GM12878 (cell line): ENCODE measurements around the gene PTGDR2. TPM values are rescaled to one million over a fixed set of nuclear protein-coding genes. Genes with fewer than 3 reads are reported as not detected.

ENCODE experiments used
- ATAC-seq: fragments of 200-7000 bp; cut with Tn5 transposase; 3 replicates; pipeline ENCODE4 v1.9.1; 2020; ENCODE audit warnings: mild to moderate bottlenecking, moderate library complexity
- BruUV-seq: library from RNA; stranded (reverse); fragments of 400-500 nt; replicated peaks from 2 replicates; lab custom pipeline; 2021; lab: Mats Ljungman, UMichigan
- CTCF ChIA-PET: fragments of 300-600 bp; sonication (Branson Sonifier 250); formaldehyde crosslinking; extraction: SDS; loops from one replicate; lab custom pipeline; 2021; ENCODE audit warnings: inconsistent platforms; lab: Yijun Ruan, JAX
- POLR2A ChIA-PET: fragments of 350-600 bp; formaldehyde crosslinking; extraction: SDS; loops from one replicate; lab custom pipeline; 2021; ENCODE audit warnings: inconsistent platforms; lab: Charles Lee
- RAD21 ChIA-PET: fragments of 300-600 bp; sonication (Branson Sonifier 250); formaldehyde crosslinking; loops from one replicate; lab custom pipeline; 2023; ENCODE audit warnings: antibody characterized with exemption; ENCODE audit not compliant: unreplicated experiment; lab: Charles Lee
- SMC1A ChIA-PET: fragments of 300-600 bp; sonication (Branson Sonifier 250); formaldehyde crosslinking; loops from one replicate; lab custom pipeline; 2023; ENCODE audit not compliant: unreplicated experiment, uncharacterized antibody; lab: Charles Lee
- DNase-seq: peaks from one replicate; pipeline ENCODE4 v3.0.0-alpha.2; 2011; ENCODE audit warnings: low read depth, low spot score
- FAIRE-seq: peaks from 3 replicates; lab custom pipeline; 2011; peaks lifted over from hg19 to GRCh38; lab: Jason Lieb, UNC
- H2AFZ ChIP-seq: 2 replicates; pipeline ENCODE4 v1.6.0; 2011; ENCODE audit warnings: low read depth, low read length, control low read depth; ENCODE audit not compliant: control insufficient read depth
- H3K27ac ChIP-seq: 2 replicates; pipeline ENCODE4 v1.5.1; 2011; ENCODE audit warnings: control low read depth; ENCODE audit not compliant: control insufficient read depth, insufficient read depth
- H3K27me3 ChIP-seq, 2 experiments: replicated peaks in 1 of 2; 2 replicates each; pipeline versions ENCODE4 v1.6.0 to v1.6.1; 2011; ENCODE audit warnings: low read length in 1 of 2; ENCODE audit not compliant: control insufficient read depth in 2 of 2, insufficient read depth in 2 of 2
- H3K36me3 ChIP-seq, 2 experiments: 2 replicates each; pipeline ENCODE4 v1.5.1; 2011; ENCODE audit warnings: low read length in 1 of 2; ENCODE audit not compliant: control insufficient read depth in 2 of 2, insufficient read depth in 2 of 2
- H3K4me1 ChIP-seq: 2 replicates; pipeline ENCODE4 v1.6.1; 2011; ENCODE audit warnings: mild to moderate bottlenecking, low read length, moderate library complexity, mixed read lengths; ENCODE audit not compliant: control insufficient read depth, insufficient read depth
- H3K4me2 ChIP-seq: 2 replicates; pipeline ENCODE4 v1.6.0; 2011; ENCODE audit warnings: control low read depth; ENCODE audit not compliant: control insufficient read depth, insufficient read depth
- H3K4me3 ChIP-seq: fragments of 200-600 bp; sonication (generic); 2 replicates; pipeline ENCODE4 v1.5.1; 2016
- H3K79me2 ChIP-seq: 2 replicates; pipeline ENCODE4 v1.6.0; 2011; ENCODE audit warnings: low read length; ENCODE audit not compliant: control insufficient read depth, insufficient read depth
- H3K9ac ChIP-seq: 2 replicates; pipeline ENCODE4 v1.8.0; 2011; ENCODE audit warnings: low read length, control low read depth, mixed read lengths; ENCODE audit not compliant: control insufficient read depth, insufficient read depth
- H3K9me3 ChIP-seq: replicated peaks from 3 replicates; pipeline ENCODE4 v1.5.1; 2011; ENCODE audit warnings: mild to moderate bottlenecking, low read length; ENCODE audit not compliant: control insufficient read depth, insufficient read depth
- H4K20me1 ChIP-seq: 2 replicates; pipeline ENCODE4 v1.6.0; 2011; ENCODE audit not compliant: control insufficient read depth, insufficient read depth
- BRCA1 ChIP-seq: IDR thresholded peaks from 2 replicates; pipeline ENCODE4 v1.6.1; 2011; ENCODE audit warnings: low read depth, low read length, improper control_type of control experiment
- CEBPB ChIP-seq, 2 experiments: fragments of 150-350 bp in 1 of 2; IDR thresholded peaks; 2 replicates each; pipeline ENCODE4 v1.6.1; 2012 to 2014; ENCODE audit warnings: low read depth in 2 of 2, low read length in 2 of 2, borderline replicate concordance in 1 of 2, inconsistent platforms in 1 of 2
- HDAC2 ChIP-seq: fragments of 200-600 bp; sonication (generic); IDR thresholded peaks from 2 replicates; pipeline ENCODE4 v1.6.1; 2017
- KDM1A ChIP-seq: fragments of 200-600 bp; sonication (generic); IDR thresholded peaks from 2 replicates; pipeline ENCODE4 v1.6.1; 2016; ENCODE audit warnings: borderline replicate concordance
- MEF2B ChIP-seq: fragments of 450-650 bp; IDR thresholded peaks from 2 replicates; pipeline ENCODE4 v1.6.1; 2018; ENCODE audit warnings: mild to moderate bottlenecking, moderate library complexity; ENCODE audit not compliant: partially characterized antibody, poor library complexity, severe bottlenecking
- MXI1 ChIP-seq: fragments of 150-350 bp; IDR thresholded peaks from 2 replicates; pipeline ENCODE4 v1.6.1; 2011; ENCODE audit warnings: low read depth, mild to moderate bottlenecking, inconsistent platforms, low read length, improper control_type of control experiment
- NBN ChIP-seq: fragments of 450-650 bp; IDR thresholded peaks from 2 replicates; pipeline ENCODE4 v1.6.1; 2016
- TCF7 ChIP-seq: IDR thresholded peaks from 2 replicates; pipeline ENCODE4 v1.6.1; 2014; ENCODE audit warnings: antibody characterized with exemption, borderline replicate concordance
- YY1 ChIP-seq: IDR thresholded peaks from 2 replicates; pipeline ENCODE4 v1.6.1; 2011; ENCODE audit warnings: low read depth, mild to moderate bottlenecking, low read length
- WGBS: methylation state at CpG from one replicate; pipeline ENCODE4 v1.1.6; 2016; ENCODE audit warnings: low lambda C conversion rate; ENCODE audit not compliant: insufficient replicate concordance, insufficient coverage; ENCODE audit errors: missing lambda C conversion rate; 5-methylcytosine and 5-hydroxymethylcytosine counted together
- in situ Hi-C: fragments of 300-500 bp; cut with MboI; formaldehyde crosslinking; loops from 9 replicates; pipeline ENCODE4 v1.14.3; 2018; ENCODE audit warnings: mixed read lengths
- intact Hi-C: fragments of 100-400 bp; cut with micrococcal nuclease; formaldehyde crosslinking; loops from one replicate; pipeline ENCODE4 v1.14.2; 2022; ENCODE audit not compliant: unreplicated experiment
- polyA plus RNA-seq, 11 experiments: library from polyadenylated mRNA; depleted of rRNA in 4 of 11; unstranded in 6 of 11; stranded (reverse) in 5 of 11; fragments of >200 nt; fragmentation: Nextera tagmentation in 4 of 11; fragmentation: Illumina TruSeq in 1 of 11; extraction: Ambion mirVana in 4 of 11; extraction: Trizol in 1 of 11; gene quantifications; 1 replicate in 1 of 11; 2 replicates in 10 of 11; pipeline versions ENCODE4 v1.2.1 to v1.2.3, GENCODE V29; 2011 to 2016; ENCODE audit warnings: inconsistent platforms in 2 of 11, missing spikeins in 2 of 11, low read depth in 1 of 11
- total RNA-seq, 4 experiments: library from RNA; depleted of rRNA in 3 of 4; stranded (reverse); fragments of >200 nt in 3 of 4; fragmentation: Illumina TruSeq in 1 of 4; extraction: Trizol in 1 of 4; gene quantifications; 2 replicates each; pipeline versions ENCODE4 v1.2.1 to v1.2.3, GENCODE V29; 2013 to 2021

Gene PTGDR2
- total and polyA plus RNA-seq, 10 of the 15 experiments (the other 5 are each of a cell fraction or from before 2014, with no cell fraction given), result 0.01 to 0.28 (median 0.15) TPM; not detected in 6

DNA sequence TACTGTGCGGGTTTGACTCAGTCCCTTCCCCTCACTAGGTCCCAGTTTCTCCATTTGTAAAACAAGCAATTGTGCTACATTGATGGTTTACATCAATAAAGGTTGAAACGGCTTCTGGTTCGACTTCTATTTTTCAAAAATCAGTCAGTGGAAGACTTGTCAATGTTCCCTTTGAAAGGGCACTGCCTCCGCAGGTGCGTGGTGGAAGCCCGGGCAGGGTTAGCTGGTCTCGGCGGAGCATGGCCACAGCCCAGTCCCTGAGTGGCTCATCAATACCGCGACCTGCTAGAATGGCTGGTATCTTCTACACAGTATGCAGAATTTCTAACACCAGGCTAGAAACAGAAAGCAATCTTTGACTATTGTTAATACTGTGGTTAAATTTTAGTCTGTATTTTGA, 54.6 kb downstream of the PTGDR2 start:
- TF ChIP-seq MEF2B, result no peak
- TF ChIP-seq TCF7, result no peak
- TF ChIP-seq KDM1A, result no peak
- no peak for TF ChIP-seq YY1
- TF ChIP-seq NBN, result no peak
- no peak for TF ChIP-seq HDAC2
- no peak for TF ChIP-seq BRCA1
- TF ChIP-seq MXI1, result no peak
- TF ChIP-seq CEBPB (IDR thresholded peaks at IDR 0.05; ENCODE audit: borderline replicate concordance in 1 of 2, low read depth in 2 of 2, low read length in 2 of 2), result no peak
- TF ChIP-seq, all 136 proteins: peak for 0
- Histone ChIP-seq H3K27ac (no peak overlapping the region), H4K20me1 (no peaks in the 10 kb centered on the region), H3K4me2 (no peak overlapping the region), H3K79me2 (no peaks in the 10 kb centered on the region), H3K36me3 (no peaks in the 10 kb centered on the region), H2AFZ (no peak overlapping the region), H3K27me3 (no peaks in the 10 kb centered on the region; a peak in 2 of 4 replicates), H3K9me3 (no peaks in the 10 kb centered on the region), H3K4me3 (no peak overlapping the region), H3K9ac (no peak overlapping the region), H3K4me1 (no peaks in the 10 kb centered on the region)
- WGBS, result 79% methylated on average over 10 of the region's 10 CpGs
- ChIA-PET POLR2A (no interaction called here), CTCF (no interaction called here), SMC1A (no interaction called here), RAD21 (no interaction called here)
- no TSS peak for BruUV-seq
- intact Hi-C loops (no loop called here), in situ Hi-C loops (no loop called here)
- DNase-seq (no peak), ATAC-seq (no peak), FAIRE-seq (no peak)

Other genes with a start within 250 kb of the PTGDR2 start
Only the 7 nearest of the 12 such genes appear.
- not detected in 2 replicates for gene MS4A10, start 70.6 kb downstream of the PTGDR2 start, total RNA-seq (2014; rRNA removed)
- not detected in 2 replicates for gene MS4A10, start 70.6 kb downstream of the PTGDR2 start, total RNA-seq (2014; rRNA removed; fragmentation: Illumina TruSeq; extraction: Trizol)
- gene MS4A10, start 70.6 kb downstream of the PTGDR2 start, total RNA-seq (2021), result not detected in 2 replicates
- not detected in 2 replicates for gene MS4A10, start 70.6 kb downstream of the PTGDR2 start, polyA plus RNA-seq (2011; rRNA removed)
- not detected in 2 replicates for gene MS4A10, start 70.6 kb downstream of the PTGDR2 start, polyA plus RNA-seq (2014; fragmentation: Illumina TruSeq; extraction: Trizol)
- not detected for gene MS4A10, start 70.6 kb downstream of the PTGDR2 start, polyA plus RNA-seq (2014; fragmentation: Nextera tagmentation; extraction: Ambion mirVana)
- gene MS4A10, start 70.6 kb downstream of the PTGDR2 start, polyA plus RNA-seq (2014; rRNA removed), result not detected in 2 replicates
- gene MS4A10, start 70.6 kb downstream of the PTGDR2 start, polyA plus RNA-seq (2016; fragmentation: Nextera tagmentation; extraction: Ambion mirVana), result not detected
- 26.5 and 39.7 TPM in 2 replicates for gene CCDC86, start 13.8 kb downstream of the PTGDR2 start, total RNA-seq (2014; rRNA removed)
- 6.6 and 7.2 TPM in 2 replicates for gene CCDC86, start 13.8 kb downstream of the PTGDR2 start, total RNA-seq (2014; rRNA removed; fragmentation: Illumina TruSeq; extraction: Trizol)
- gene CCDC86, start 13.8 kb downstream of the PTGDR2 start, total RNA-seq (2021), result 51.1 and 58.2 TPM in 2 replicates
- 7.7 and 22.3 TPM in 2 replicates for gene CCDC86, start 13.8 kb downstream of the PTGDR2 start, polyA plus RNA-seq (2011; rRNA removed)
- 24.7 and 37.7 TPM in 2 replicates for gene CCDC86, start 13.8 kb downstream of the PTGDR2 start, polyA plus RNA-seq (2014; fragmentation: Illumina TruSeq; extraction: Trizol)
- gene CCDC86, start 13.8 kb downstream of the PTGDR2 start, polyA plus RNA-seq (2014; fragmentation: Nextera tagmentation; extraction: Ambion mirVana), result 1 to 10 TPM; 2.0 to 4.4 TPM
- gene CCDC86, start 13.8 kb downstream of the PTGDR2 start, polyA plus RNA-seq (2014; rRNA removed), result 44.4 and 49.6 TPM in 2 replicates
- 10 to 100 TPM; 78.6 to 87.2 TPM for gene CCDC86, start 13.8 kb downstream of the PTGDR2 start, polyA plus RNA-seq (2016; fragmentation: Nextera tagmentation; extraction: Ambion mirVana)
- not detected in 2 replicates for gene ZP1, start 11.6 kb upstream of the PTGDR2 start, total RNA-seq (2014; rRNA removed)
- gene ZP1, start 11.6 kb upstream of the PTGDR2 start, total RNA-seq (2014; rRNA removed; fragmentation: Illumina TruSeq; extraction: Trizol), result not detected in 2 replicates
- not detected in 2 replicates for gene ZP1, start 11.6 kb upstream of the PTGDR2 start, total RNA-seq (2021)
- not detected in 2 replicates for gene ZP1, start 11.6 kb upstream of the PTGDR2 start, polyA plus RNA-seq (2011; rRNA removed)
- gene ZP1, start 11.6 kb upstream of the PTGDR2 start, polyA plus RNA-seq (2014; fragmentation: Illumina TruSeq; extraction: Trizol), result not detected in 2 replicates
- not detected for gene ZP1, start 11.6 kb upstream of the PTGDR2 start, polyA plus RNA-seq (2014; fragmentation: Nextera tagmentation; extraction: Ambion mirVana)
- gene ZP1, start 11.6 kb upstream of the PTGDR2 start, polyA plus RNA-seq (2014; rRNA removed), result not detected in 2 replicates
- gene ZP1, start 11.6 kb upstream of the PTGDR2 start, polyA plus RNA-seq (2016; fragmentation: Nextera tagmentation; extraction: Ambion mirVana), result not detected
- 95.6 and 109 TPM in 2 replicates for gene PRPF19, start 50.6 kb upstream of the PTGDR2 start, total RNA-seq (2014; rRNA removed)
- gene PRPF19, start 50.6 kb upstream of the PTGDR2 start, total RNA-seq (2014; rRNA removed; fragmentation: Illumina TruSeq; extraction: Trizol), result 48.7 and 53.1 TPM in 2 replicates
- 165 and 170 TPM in 2 replicates for gene PRPF19, start 50.6 kb upstream of the PTGDR2 start, total RNA-seq (2021)
- gene PRPF19, start 50.6 kb upstream of the PTGDR2 start, polyA plus RNA-seq (2011; rRNA removed), result 12.9 and 25.6 TPM in 2 replicates
- gene PRPF19, start 50.6 kb upstream of the PTGDR2 start, polyA plus RNA-seq (2014; fragmentation: Illumina TruSeq; extraction: Trizol), result 109 and 151 TPM in 2 replicates
- gene PRPF19, start 50.6 kb upstream of the PTGDR2 start, polyA plus RNA-seq (2014; fragmentation: Nextera tagmentation; extraction: Ambion mirVana), result 10 to 100 TPM in 1 of 2 experiments, 1 to 10 TPM in 1; 8.7 to 27.7 TPM
- gene PRPF19, start 50.6 kb upstream of the PTGDR2 start, polyA plus RNA-seq (2014; rRNA removed), result 74.4 and 88.5 TPM in 2 replicates
- 10 to 100 TPM; 59.8 to 62.9 TPM for gene PRPF19, start 50.6 kb upstream of the PTGDR2 start, polyA plus RNA-seq (2016; fragmentation: Nextera tagmentation; extraction: Ambion mirVana)
- gene TMEM109, start 58.2 kb upstream of the PTGDR2 start, total RNA-seq (2014; rRNA removed), result 62.8 and 66.8 TPM in 2 replicates
- gene TMEM109, start 58.2 kb upstream of the PTGDR2 start, total RNA-seq (2014; rRNA removed; fragmentation: Illumina TruSeq; extraction: Trizol), result 38.3 and 43.3 TPM in 2 replicates
- 124 and 128 TPM in 2 replicates for gene TMEM109, start 58.2 kb upstream of the PTGDR2 start, total RNA-seq (2021)
- gene TMEM109, start 58.2 kb upstream of the PTGDR2 start, polyA plus RNA-seq (2011; rRNA removed), result 8.1 and 25.7 TPM in 2 replicates
- 73.9 and 115 TPM in 2 replicates for gene TMEM109, start 58.2 kb upstream of the PTGDR2 start, polyA plus RNA-seq (2014; fragmentation: Illumina TruSeq; extraction: Trizol)
- 10 to 100 TPM; 21.9 to 52.9 TPM for gene TMEM109, start 58.2 kb upstream of the PTGDR2 start, polyA plus RNA-seq (2014; fragmentation: Nextera tagmentation; extraction: Ambion mirVana)
- gene TMEM109, start 58.2 kb upstream of the PTGDR2 start, polyA plus RNA-seq (2014; rRNA removed), result 104 and 117 TPM in 2 replicates
- 100 to 1,000 TPM; 179 to 199 TPM for gene TMEM109, start 58.2 kb upstream of the PTGDR2 start, polyA plus RNA-seq (2016; fragmentation: Nextera tagmentation; extraction: Ambion mirVana)
- gene TMEM132A, start 68.5 kb upstream of the PTGDR2 start, total RNA-seq (2014; rRNA removed), result 6.4 and 14.1 TPM in 2 replicates
- 4.1 and 5.6 TPM in 2 replicates for gene TMEM132A, start 68.5 kb upstream of the PTGDR2 start, total RNA-seq (2014; rRNA removed; fragmentation: Illumina TruSeq; extraction: Trizol)
- 16.0 and 25.0 TPM in 2 replicates for gene TMEM132A, start 68.5 kb upstream of the PTGDR2 start, total RNA-seq (2021)
- gene TMEM132A, start 68.5 kb upstream of the PTGDR2 start, polyA plus RNA-seq (2011; rRNA removed), result 0.56 and 0.78 TPM in 2 replicates
- 1.5 and 1.7 TPM in 2 replicates for gene TMEM132A, start 68.5 kb upstream of the PTGDR2 start, polyA plus RNA-seq (2014; fragmentation: Illumina TruSeq; extraction: Trizol)
- gene TMEM132A, start 68.5 kb upstream of the PTGDR2 start, polyA plus RNA-seq (2014; fragmentation: Nextera tagmentation; extraction: Ambion mirVana), result under 1 TPM; 0.16 to 0.79 TPM
- gene TMEM132A, start 68.5 kb upstream of the PTGDR2 start, polyA plus RNA-seq (2014; rRNA removed), result 9.9 and 14.6 TPM in 2 replicates
- gene TMEM132A, start 68.5 kb upstream of the PTGDR2 start, polyA plus RNA-seq (2016; fragmentation: Nextera tagmentation; extraction: Ambion mirVana), result 1 to 10 TPM; 3.4 to 5.2 TPM
- gene SLC15A3, start 96.2 kb upstream of the PTGDR2 start, total RNA-seq (2014; rRNA removed), result 71.3 and 83.5 TPM in 2 replicates
- 51.5 and 56.3 TPM in 2 replicates for gene SLC15A3, start 96.2 kb upstream of the PTGDR2 start, total RNA-seq (2014; rRNA removed; fragmentation: Illumina TruSeq; extraction: Trizol)
- gene SLC15A3, start 96.2 kb upstream of the PTGDR2 start, total RNA-seq (2021), result 93.3 and 102 TPM in 2 replicates
- gene SLC15A3, start 96.2 kb upstream of the PTGDR2 start, polyA plus RNA-seq (2011; rRNA removed), result 18.2 and 44.9 TPM in 2 replicates
- gene SLC15A3, start 96.2 kb upstream of the PTGDR2 start, polyA plus RNA-seq (2014; fragmentation: Illumina TruSeq; extraction: Trizol), result 11.7 and 54.8 TPM in 2 replicates
- gene SLC15A3, start 96.2 kb upstream of the PTGDR2 start, polyA plus RNA-seq (2014; fragmentation: Nextera tagmentation; extraction: Ambion mirVana), result 10 to 100 TPM; 17.7 to 55.4 TPM
- gene SLC15A3, start 96.2 kb upstream of the PTGDR2 start, polyA plus RNA-seq (2014; rRNA removed), result 71.9 and 83.8 TPM in 2 replicates
- 10 to 100 TPM; 53.4 to 57.7 TPM for gene SLC15A3, start 96.2 kb upstream of the PTGDR2 start, polyA plus RNA-seq (2016; fragmentation: Nextera tagmentation; extraction: Ambion mirVana)